H1 (cell line): ENCODE data around the gene PLEKHM3.

Source experiments
- BCL11A ChIP-seq, 2 experiments: IDR thresholded peaks; one replicate each; pipeline ENCODE4 v1.6.1; 2011; ENCODE audit warnings: low read depth in 2 of 2, low read length in 2 of 2, mild to moderate bottlenecking in 2 of 2
- CREB1 ChIP-seq: IDR thresholded peaks from 2 replicates; pipeline ENCODE4 v1.6.1; 2012; ENCODE audit warnings: inconsistent platforms
- POLR2A ChIP-seq, 2 experiments: IDR thresholded peaks; 1 replicate in 1 of 2; 2 replicates in 1 of 2; pipeline ENCODE4 v1.6.1; 2011; ENCODE audit warnings: low read depth in 2 of 2, low read length in 2 of 2, mild to moderate bottlenecking in 2 of 2; ENCODE audit errors: control extremely low read depth in 1 of 2
- SIRT6 ChIP-seq: IDR thresholded peaks from one replicate; pipeline ENCODE4 v1.7.1; 2012; ENCODE audit warnings: low read length, inconsistent platforms

DNA sequence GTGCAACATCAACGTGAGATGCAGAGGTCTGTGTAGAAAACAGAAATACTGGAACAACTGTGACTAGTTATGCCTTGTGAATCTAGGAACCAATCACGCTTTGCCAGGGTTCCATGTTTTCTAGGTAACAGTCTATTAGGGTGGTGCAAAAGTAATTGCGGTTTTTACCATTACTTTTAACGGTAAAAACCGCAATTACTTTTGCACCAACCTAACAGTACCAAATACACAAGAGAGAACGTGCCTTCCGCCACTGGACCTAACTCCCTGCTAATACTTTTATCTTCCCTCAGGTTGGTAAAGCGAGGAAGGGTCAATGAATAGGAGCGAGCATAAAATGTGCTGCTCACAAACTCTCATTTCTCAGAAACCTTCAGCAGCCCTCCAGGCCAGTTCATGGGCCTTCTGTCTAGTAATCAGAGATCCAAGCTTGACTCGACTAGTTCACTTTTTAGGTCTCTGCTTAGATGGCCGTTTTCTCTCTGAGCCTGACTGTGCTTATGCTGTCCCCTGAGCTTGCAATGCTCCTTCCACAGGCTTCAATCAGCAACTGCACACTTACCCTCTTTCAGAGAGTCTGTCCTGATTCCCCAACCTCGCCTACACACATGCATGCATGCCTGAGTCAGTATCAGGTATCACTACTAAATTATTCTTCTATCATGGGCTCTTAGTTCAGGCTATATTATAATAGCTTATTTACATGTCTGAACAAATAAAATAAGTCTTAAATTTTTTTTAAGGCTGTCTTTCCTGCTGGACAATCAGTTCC is 47.0 kb downstream of the PLEKHM3 start:
- TF ChIP-seq CREB1 (no peak), POLR2A (IDR thresholded peaks at IDR 0.05; ENCODE audit: control extremely low read depth in 1 of 2, low read depth in 2 of 2, low read length in 2 of 2) (no peak), SIRT6 (no peak), BCL11A (IDR thresholded peaks at IDR 0.05; ENCODE audit: low read depth in 2 of 2, low read length in 2 of 2) (no peak)
